GM12878 (cell line): ENCODE data around the gene C2CD5.

Experiments
- CHD4 ChIP-seq: fragments of 200-600 bp; sonication (generic); IDR thresholded peaks from 2 replicates; pipeline ENCODE4 v1.6.1; 2016; ENCODE audit warnings: mild to moderate bottlenecking
- POLR2A ChIP-seq: IDR thresholded peaks from 2 replicates; pipeline ENCODE4 v1.6.1; 2011; ENCODE audit warnings: low read depth, mild to moderate bottlenecking, low read length
- TCF12 ChIP-seq: IDR thresholded peaks from 2 replicates; pipeline ENCODE4 v1.6.1; 2011; ENCODE audit warnings: low read depth, mild to moderate bottlenecking, low read length
- ZNF217 ChIP-seq: fragments of 450-650 bp; IDR thresholded peaks from 2 replicates; pipeline ENCODE4 v1.6.1; 2017; ENCODE audit warnings: antibody characterized with exemption, mild to moderate bottlenecking
- TF ChIP-seq, protein P1 (sequence below), 3 experiments: IDR thresholded peaks in 2 of 3; conservative IDR thresholded peaks in 1 of 3; 2 replicates each; pipeline ENCODE4 v1.5.1; 2011; ENCODE audit warnings: low read depth in 3 of 3, low read length in 3 of 3, mild to moderate bottlenecking in 3 of 3, control low read depth in 2 of 3, moderate library complexity in 2 of 3, inconsistent platforms in 1 of 3, mixed read lengths in 1 of 3; ENCODE audit not compliant: control insufficient read depth in 2 of 3, insufficient read depth in 1 of 3; ENCODE audit errors: extremely low read depth in 1 of 3

DNA sequence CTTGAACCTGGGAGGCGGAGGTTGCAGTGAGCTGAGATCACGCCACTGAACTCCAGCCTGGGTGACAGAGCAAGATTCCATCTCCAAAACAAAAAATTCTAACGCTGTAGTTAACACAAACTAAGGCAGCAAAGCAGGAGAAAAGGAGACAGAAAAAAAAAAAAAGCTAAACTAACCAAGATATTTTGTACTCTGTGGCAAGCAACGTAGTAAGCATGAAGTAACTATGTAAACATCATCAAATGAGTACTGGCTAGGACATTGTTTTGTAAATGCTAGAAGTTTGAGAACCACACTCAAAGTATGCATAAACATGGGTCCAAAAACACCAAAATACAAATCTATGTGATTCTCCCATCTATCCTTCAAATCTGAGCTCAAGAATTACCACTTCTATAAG, 44.2 kb downstream of the C2CD5 start:
- TF ChIP-seq CHD4, result no peak
- TF ChIP-seq ZNF217, result no peak
- TF ChIP-seq POLR2A, result no peak
- TF ChIP-seq, protein P1, sequence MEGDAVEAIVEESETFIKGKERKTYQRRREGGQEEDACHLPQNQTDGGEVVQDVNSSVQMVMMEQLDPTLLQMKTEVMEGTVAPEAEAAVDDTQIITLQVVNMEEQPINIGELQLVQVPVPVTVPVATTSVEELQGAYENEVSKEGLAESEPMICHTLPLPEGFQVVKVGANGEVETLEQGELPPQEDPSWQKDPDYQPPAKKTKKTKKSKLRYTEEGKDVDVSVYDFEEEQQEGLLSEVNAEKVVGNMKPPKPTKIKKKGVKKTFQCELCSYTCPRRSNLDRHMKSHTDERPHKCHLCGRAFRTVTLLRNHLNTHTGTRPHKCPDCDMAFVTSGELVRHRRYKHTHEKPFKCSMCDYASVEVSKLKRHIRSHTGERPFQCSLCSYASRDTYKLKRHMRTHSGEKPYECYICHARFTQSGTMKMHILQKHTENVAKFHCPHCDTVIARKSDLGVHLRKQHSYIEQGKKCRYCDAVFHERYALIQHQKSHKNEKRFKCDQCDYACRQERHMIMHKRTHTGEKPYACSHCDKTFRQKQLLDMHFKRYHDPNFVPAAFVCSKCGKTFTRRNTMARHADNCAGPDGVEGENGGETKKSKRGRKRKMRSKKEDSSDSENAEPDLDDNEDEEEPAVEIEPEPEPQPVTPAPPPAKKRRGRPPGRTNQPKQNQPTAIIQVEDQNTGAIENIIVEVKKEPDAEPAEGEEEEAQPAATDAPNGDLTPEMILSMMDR (IDR thresholded peaks at IDR 0.05 in 2 of 3, conservative IDR thresholded peaks at IDR 0.05 in 1 of 3; ENCODE audit: control insufficient read depth in 2 of 3, extremely low read depth in 1 of 3, insufficient read depth in 1 of 3, low read depth in 3 of 3, low read length in 3 of 3), result no peak
- TF ChIP-seq TCF12, result no peak
